Measurements from ENCODE around the gene ABCB6. TPM values are rescaled to one million over a fixed set of nuclear protein-coding genes. Genes with fewer than 3 reads are reported as not detected.
A peak's percentile ranks its signal among the peaks of the same experiment; 100 is the strongest.

Gene ABCB6
- total and polyA plus RNA-seq, 2 of the 8 experiments (the other 6 are each of a cell fraction or from before 2014, with no cell fraction given), result 44.9 to 50.6 TPM

DNA sequence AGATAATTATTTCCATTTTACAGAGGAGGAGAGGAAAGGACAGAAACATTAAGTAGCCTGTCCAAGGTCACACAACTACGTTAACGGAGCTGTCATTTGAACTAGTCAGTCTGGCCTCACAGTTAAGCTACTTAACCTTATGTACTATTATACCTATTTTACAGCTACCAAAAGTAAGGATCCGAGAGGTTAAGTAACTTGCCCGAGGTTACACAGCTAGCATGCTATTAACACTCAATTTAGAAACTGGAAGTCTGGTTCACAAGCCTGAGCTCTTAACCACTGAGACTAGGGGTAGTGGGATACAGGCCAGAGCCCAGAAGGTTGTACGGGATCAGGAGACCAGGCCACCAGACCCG lies 26.0 kb upstream of the ABCB6 start:
- FAIRE-seq (no peak), DNase-seq (ENCODE audit: low read depth in 1 of 2, low spot score in 2 of 2) (no peak)
- H3K4ac ChIP-seq (replicated peaks; ENCODE audit: insufficient read length, low read depth, low read length), result no peak overlapping the region
- peak overlapping the region; percentile 7 for H3K56ac ChIP-seq (replicated peaks; ENCODE audit: insufficient read length, low read depth, low read length)
- H3K27ac ChIP-seq (ENCODE audit: low read depth, low read length), result peak overlapping the region; percentile 91
- H2AK5ac ChIP-seq (ENCODE audit: low read depth, low read length), result no peak overlapping the region
- peak overlapping the region; percentile 74 to 81 (median 80) for H3K4me3 ChIP-seq (ENCODE audit: extremely low read depth in 1 of 4, insufficient read depth in 2 of 4, low read depth in 3 of 4, low read length in 4 of 4)
- POLR2A ChIA-PET (ENCODE audit: partially characterized antibody), result interaction anchor here (1.0 to 14.9 kb wide), 17 partner anchors 9 to 143 kb away, joined by 3 to 190 read pairs (median 6); partner anchors contain the start of genes ABCB6, ANKZF1, ATG9A and DNAJB2
- H2BK15ac ChIP-seq (ENCODE audit: low read length), result no peak overlapping the region
- no peak overlapping the region for H4K91ac ChIP-seq (replicated peaks; ENCODE audit: insufficient read length, low read length)
- peak overlapping the region; percentile 100; the same call in 1 of the 2 replicates for H4K8ac ChIP-seq (ENCODE audit: extremely low read depth, insufficient read depth, low read length)
- 63% methylated on average over 6 of the region's 6 CpGs; no CpG with 5 or more reads in 1 of the 2 experiments for WGBS, 2 experiments (ENCODE audit: extremely low coverage in 1 of 2, insufficient coverage in 1 of 2, insufficient read length in 1 of 2, insufficient replicate concordance in 2 of 2, low coverage in 1 of 2, low lambda C conversion rate in 2 of 2, missing lambda C conversion rate in 1 of 2)
- peak overlapping the region; percentile 78 for H4K5ac ChIP-seq (ENCODE audit: insufficient read length, low read depth, low read length)
- no peaks in the 10 kb centered on the region for H4K20me1 ChIP-seq (replicated peaks in 1 of 2; ENCODE audit: control insufficient read depth in 1 of 2, insufficient read depth in 2 of 2, low read length in 2 of 2)
- no peak overlapping the region for H3K23ac ChIP-seq (ENCODE audit: insufficient read length)
- H2BK120ac ChIP-seq (replicated peaks; ENCODE audit: low read depth, low read length), result no peak overlapping the region
- H3K14ac ChIP-seq (ENCODE audit: insufficient read length), result no peak overlapping the region
- H3K4me2 ChIP-seq (ENCODE audit: insufficient read depth in 1 of 2, low read depth in 2 of 2, low read length in 2 of 2), result peak overlapping the region; percentile 91 to 98
- no peak overlapping the region for H2BK5ac ChIP-seq (ENCODE audit: low read depth, low read length)
- H3K79me2 ChIP-seq (ENCODE audit: control insufficient read depth in 1 of 2, insufficient read depth in 2 of 2, low read length in 2 of 2), result peaks cover 0 to 5% of the 10 kb centered on the region in 2 experiments; a peak in 1 of 4 replicates
- H3K79me1 ChIP-seq (ENCODE audit: low read depth, low read length), result 0 out of 2 replicates have a peak, but pooled peaks cover 5% of the 10 kb centered on the region
- H3K27me3 ChIP-seq (replicated peaks in 1 of 4; ENCODE audit: control insufficient read depth in 3 of 4, extremely low read depth in 1 of 4, insufficient read depth in 3 of 4, low read length in 3 of 4), result no peaks in the 10 kb centered on the region
- TF ChIP-seq KDM1A (IDR thresholded peaks at IDR 0.05; ENCODE audit: borderline replicate concordance, low read length) (peak; percentile 76), CBX5 (IDR thresholded peaks at IDR 0.05; ENCODE audit: low read depth, low read length) (no peak)
- CTCF ChIA-PET (ENCODE audit: partially characterized antibody), result interaction anchor here (0.6 to 3.0 kb wide), 17 partner anchors 9 to 296 kb away, joined by 3 to 24 read pairs (median 4); partner anchors contain the start of genes ANKZF1, ATG9A, DNAJB2 and NHEJ1
- H3K36me3 ChIP-seq (ENCODE audit: control insufficient read depth in 2 of 4, insufficient read depth in 4 of 4, low read length in 3 of 4), result peaks cover 0 to 3% (median under 1%) of the 10 kb centered on the region in 4 experiments; a peak in 3 of 8 replicates
- H3K23me2 ChIP-seq (ENCODE audit: low read depth, low read length), result peaks cover 8% of the 10 kb centered on the region
- H3K9me3 ChIP-seq (ENCODE audit: insufficient read depth in 2 of 2, low read depth in 1 of 2, low read length in 1 of 2), result no peaks in the 10 kb centered on the region
- H2AFZ ChIP-seq (ENCODE audit: low read length), result peak overlapping the region; percentile 47; the same call in 1 of the 2 replicates
- no peak overlapping the region for H2BK12ac ChIP-seq (ENCODE audit: low read depth, low read length)
- H3K18ac ChIP-seq (ENCODE audit: extremely low read depth, low read length), result no peak overlapping the region
- H2BK20ac ChIP-seq (ENCODE audit: low read length), result no peak overlapping the region
- peaks cover 0 to 5% (median 3%) of the 10 kb centered on the region in 4 experiments; a peak in 3 of 7 replicates for H3K4me1 ChIP-seq (replicated peaks in 1 of 4; ENCODE audit: control insufficient read depth in 3 of 4, insufficient read depth in 4 of 4, low read length in 3 of 4)
- peak overlapping the region in 3 of 4 experiments; percentile 9 to 95 (median 65); a peak in 5 of 7 replicates for H3K9ac ChIP-seq (replicated peaks in 1 of 4; ENCODE audit: extremely low read depth in 1 of 4, low read depth in 3 of 4, low read length in 3 of 4)

Measured in H1 (cell line).